D721Med (cell line): ENCODE results near the gene KIZ.

Experiments used
- DNase-seq: peaks from one replicate; pipeline ENCODE4 v3.0.0; 2011; ENCODE audit warnings: low spot score; ENCODE audit not compliant: insufficient read length
- FAIRE-seq: peaks from 2 replicates; lab custom pipeline; 2011; peaks lifted over from hg19 to GRCh38; lab: Jason Lieb, UNC
- CTCF ChIP-seq: IDR thresholded peaks from 2 replicates; pipeline ENCODE4 v1.5.1; 2012; ENCODE audit warnings: mild to moderate bottlenecking, control low read depth; ENCODE audit not compliant: insufficient read depth; ENCODE audit errors: missing control alignments

KIZ gene

DNA sequence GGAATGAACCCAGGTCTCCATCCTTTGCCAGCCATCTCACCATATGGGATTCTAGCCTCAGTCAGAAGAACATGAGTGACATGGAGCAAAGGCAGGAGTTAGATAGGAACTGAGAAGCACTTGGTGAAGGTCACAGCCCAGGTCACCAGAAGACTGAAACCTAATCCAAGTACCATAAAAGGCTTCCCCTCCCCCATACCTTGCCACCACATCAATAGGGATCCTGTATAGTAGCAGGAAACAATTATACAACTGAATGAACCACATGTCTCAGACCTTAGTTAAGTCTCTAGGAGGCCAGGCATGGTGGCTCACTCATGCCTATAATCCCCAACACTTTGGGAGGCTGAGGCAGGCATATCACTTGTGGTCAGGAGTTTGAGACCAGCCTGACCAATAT lies 49.6 kb downstream of the KIZ start:
- FAIRE-seq (no peak), DNase-seq (no peak)
- TF ChIP-seq CTCF: no peak

DNA sequence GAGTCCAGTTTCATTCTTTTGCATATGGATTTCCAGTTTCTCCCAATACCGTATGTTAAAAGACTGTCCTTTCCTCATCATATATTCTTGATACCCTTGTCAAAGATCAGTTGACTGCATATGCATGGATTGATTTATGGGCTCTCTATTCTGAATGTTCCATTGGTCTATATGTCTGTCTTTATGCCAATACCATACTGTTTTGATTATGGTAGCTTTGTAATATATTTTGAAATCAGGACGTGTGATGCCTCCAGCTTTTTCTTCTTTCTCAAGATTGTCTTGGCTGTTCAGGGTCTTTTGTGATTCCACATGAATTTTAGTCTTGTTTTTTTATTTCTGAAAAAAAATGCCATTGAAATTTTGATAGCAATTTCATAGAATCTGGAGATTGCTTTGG lies 51.9 kb downstream of the KIZ start:
- FAIRE-seq (no peak), DNase-seq (no peak)
- no peak for TF ChIP-seq CTCF

DNA sequence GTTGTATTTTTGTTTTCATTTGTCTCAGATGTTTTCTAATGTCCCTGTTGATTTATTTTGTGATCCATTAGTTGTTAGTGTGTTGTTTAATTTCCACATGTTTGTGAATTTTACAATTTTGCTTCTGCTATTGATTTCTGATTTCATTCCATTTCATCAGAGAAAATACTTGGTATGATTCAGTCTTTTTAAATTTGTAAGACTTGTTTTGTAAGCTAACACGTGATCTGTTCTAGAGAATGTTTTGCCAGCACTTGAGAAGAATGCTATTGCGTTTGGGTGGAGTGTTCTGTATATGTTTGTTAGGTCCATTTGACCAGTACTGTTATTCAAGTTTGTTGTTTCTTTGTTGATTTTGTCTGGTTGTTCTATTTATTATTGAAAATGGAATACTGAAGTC lies 53.9 kb downstream of the KIZ start:
- DNase-seq (no peak), FAIRE-seq (no peak)

DNA sequence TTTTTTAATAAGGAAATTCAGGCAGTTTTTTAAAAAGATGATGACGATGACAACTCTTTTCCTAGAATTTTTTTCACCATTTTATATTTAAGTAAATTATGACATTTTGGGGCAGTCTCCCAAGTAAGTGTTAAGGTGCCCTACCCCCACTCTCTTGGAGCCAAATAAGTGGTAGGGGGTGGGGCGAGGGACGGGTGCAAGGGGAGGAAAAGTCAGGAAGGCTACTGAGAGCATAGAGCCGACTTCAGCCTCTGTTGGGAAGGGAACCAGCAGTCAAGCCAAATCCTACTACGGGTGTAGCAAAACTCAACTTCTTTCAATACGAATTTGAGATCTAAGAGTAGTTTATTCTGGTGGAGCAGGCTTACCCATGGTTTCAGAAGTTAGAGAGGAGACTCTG lies 54.4 kb downstream of the KIZ start:
- DNase-seq: no peak
- no peak for FAIRE-seq
- TF ChIP-seq CTCF: no peak

More for the DNA sequence above, 53.9 kb downstream of the KIZ start:
- TF ChIP-seq CTCF: no peak

DNA sequence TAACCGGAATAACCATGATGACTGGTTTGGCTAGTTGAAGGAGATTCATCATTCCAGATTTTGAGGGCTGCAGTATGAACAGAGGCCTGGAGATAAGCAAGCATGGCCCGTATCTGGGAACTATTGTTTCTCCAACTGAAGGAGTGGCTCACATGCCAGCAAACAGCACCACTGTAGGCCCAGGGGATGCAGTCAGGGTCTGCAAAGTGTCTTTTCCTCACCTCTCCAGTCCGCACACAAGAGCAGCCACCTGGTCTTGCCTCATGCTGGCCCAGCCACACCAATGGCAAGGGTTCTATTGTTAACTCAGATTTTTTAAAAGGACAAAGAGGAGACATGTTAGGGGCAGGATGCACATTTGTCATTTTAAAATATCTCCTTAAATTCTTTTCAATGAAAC lies 55.1 kb downstream of the KIZ start:
- TF ChIP-seq CTCF: no peak
- FAIRE-seq: no peak

DNA sequence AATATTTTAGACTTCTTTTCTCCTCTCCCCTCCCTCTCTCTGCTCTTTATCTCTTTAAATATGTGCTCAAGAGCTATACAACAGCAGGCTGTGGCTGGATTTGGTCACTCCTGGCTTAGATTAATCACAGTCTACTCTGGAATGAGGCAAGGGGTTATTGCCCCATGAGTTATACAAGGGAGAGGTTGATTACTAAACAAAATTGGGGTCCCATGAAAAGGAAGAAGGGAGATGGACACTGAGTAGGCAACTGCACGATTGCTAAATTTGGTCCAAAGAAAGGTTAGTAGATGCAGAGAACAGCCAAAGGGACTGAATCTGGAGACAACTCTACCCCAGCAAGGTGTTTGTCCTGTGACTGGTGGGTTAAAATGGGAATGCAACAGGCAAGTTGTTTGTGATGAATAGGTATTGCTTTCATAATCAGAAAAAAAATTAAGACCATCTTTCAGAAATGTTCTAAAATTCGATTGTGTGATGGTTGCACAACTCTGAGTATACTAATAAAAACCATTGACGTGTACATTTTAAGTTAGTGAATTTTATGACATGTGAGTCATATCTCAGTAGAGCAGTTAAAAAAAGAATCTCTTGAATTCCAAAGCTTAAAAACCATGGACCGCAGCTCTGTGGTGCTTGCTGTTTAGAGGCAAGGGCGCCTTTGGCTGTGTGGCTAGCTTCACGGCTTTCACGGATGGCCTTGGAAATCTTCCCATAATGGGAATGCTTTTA lies 57.1 kb downstream of the KIZ start:
- no peak for FAIRE-seq

More for the DNA sequence above, 55.1 kb downstream of the KIZ start:
- DNase-seq: no peak

More for the DNA sequence above, 57.1 kb downstream of the KIZ start:
- no peak for DNase-seq
- TF ChIP-seq CTCF: no peak
